Ovary (tissue), 3 donors: ENCODE results near the gene CLIC5.

Experiments used
- POLR2A ChIP-seq: fragments of 450-650 bp; IDR thresholded peaks from one replicate; pipeline ENCODE4 v1.6.1; 2017; ENCODE audit warnings: antibody characterized with exemption, mild to moderate bottlenecking, moderate library complexity
- TF ChIP-seq, protein P1 (sequence below), 3 donors: fragments of 450-650 bp in 2 of 3; fragments of 200-600 bp in 1 of 3; IDR thresholded peaks; one replicate each; pipeline versions ENCODE4 v1.5.1 to v1.8.0; 2016 to 2022; ENCODE audit warnings: antibody characterized with exemption in 3 of 3, mild to moderate bottlenecking in 1 of 3
- donor health status: DM: no; HTN: no; CAD: no.

DNA sequence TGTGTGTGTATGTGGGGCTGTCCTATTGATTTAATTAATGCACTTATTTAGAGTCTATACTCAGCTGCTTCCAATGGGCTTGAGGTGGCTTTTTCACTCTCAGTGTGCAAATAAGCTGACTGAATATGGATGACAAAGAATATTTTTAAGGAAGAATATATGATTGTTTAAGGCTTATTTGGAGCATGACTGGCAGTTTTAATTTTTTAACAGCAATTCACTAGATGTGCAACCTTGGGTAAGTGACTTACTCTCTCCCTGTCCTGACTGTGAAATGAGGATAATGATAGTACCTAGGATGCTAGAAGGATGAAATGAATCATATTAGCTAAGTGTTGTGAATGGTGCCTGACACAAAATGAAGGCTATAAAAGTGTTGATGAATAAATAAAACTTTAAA, 67.9 kb downstream of the CLIC5 start:
- TF ChIP-seq, protein P1, sequence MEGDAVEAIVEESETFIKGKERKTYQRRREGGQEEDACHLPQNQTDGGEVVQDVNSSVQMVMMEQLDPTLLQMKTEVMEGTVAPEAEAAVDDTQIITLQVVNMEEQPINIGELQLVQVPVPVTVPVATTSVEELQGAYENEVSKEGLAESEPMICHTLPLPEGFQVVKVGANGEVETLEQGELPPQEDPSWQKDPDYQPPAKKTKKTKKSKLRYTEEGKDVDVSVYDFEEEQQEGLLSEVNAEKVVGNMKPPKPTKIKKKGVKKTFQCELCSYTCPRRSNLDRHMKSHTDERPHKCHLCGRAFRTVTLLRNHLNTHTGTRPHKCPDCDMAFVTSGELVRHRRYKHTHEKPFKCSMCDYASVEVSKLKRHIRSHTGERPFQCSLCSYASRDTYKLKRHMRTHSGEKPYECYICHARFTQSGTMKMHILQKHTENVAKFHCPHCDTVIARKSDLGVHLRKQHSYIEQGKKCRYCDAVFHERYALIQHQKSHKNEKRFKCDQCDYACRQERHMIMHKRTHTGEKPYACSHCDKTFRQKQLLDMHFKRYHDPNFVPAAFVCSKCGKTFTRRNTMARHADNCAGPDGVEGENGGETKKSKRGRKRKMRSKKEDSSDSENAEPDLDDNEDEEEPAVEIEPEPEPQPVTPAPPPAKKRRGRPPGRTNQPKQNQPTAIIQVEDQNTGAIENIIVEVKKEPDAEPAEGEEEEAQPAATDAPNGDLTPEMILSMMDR (IDR thresholded peaks at IDR 0.05): no peak
- no peak for TF ChIP-seq POLR2A
